IMR-90 (cell line): ENCODE data around the gene MTR.
A peak's percentile ranks its signal among the peaks of the same experiment; 100 is the strongest.

Source experiments
- BHLHE40 ChIP-seq: fragments of 150-350 bp; IDR thresholded peaks from 2 replicates; pipeline ENCODE4 v1.6.1; 2016; ENCODE audit warnings: mild to moderate bottlenecking, low read depth, low read length
- CEBPB ChIP-seq: IDR thresholded peaks from 2 replicates; pipeline ENCODE4 v1.6.1; 2012; ENCODE audit warnings: low read depth, low read length, improper control_type of control experiment
- MAZ ChIP-seq: IDR thresholded peaks from 2 replicates; pipeline ENCODE4 v1.6.1; 2012; ENCODE audit warnings: low read depth, mild to moderate bottlenecking, low read length, improper control_type of control experiment, moderate library complexity, borderline replicate concordance
- POLR2A ChIP-seq: IDR thresholded peaks from 2 replicates; pipeline ENCODE4 v1.6.1; 2012; ENCODE audit warnings: mild to moderate bottlenecking, low read depth, low read length
- SMC3 ChIP-seq: fragments of 150-350 bp; IDR thresholded peaks from 2 replicates; pipeline ENCODE4 v1.6.1; 2016; ENCODE audit warnings: low read depth, mild to moderate bottlenecking, antibody characterized with exemption, low read length, moderate library complexity
- TF ChIP-seq, protein P1 (sequence below): fragments of 150-350 bp; IDR thresholded peaks from 2 replicates; pipeline ENCODE4 v1.6.1; 2017; ENCODE audit warnings: mild to moderate bottlenecking, antibody characterized with exemption, low read length, low read depth
- TF ChIP-seq, protein P2 (sequence below): conservative IDR thresholded peaks from 2 replicates; pipeline ENCODE4 v1.5.1; 2012; ENCODE audit warnings: mild to moderate bottlenecking, low read depth, low read length, improper control_type of control experiment
- TF ChIP-seq, protein P3 (sequence below): fragments of 150-350 bp; IDR thresholded peaks from 2 replicates; pipeline ENCODE4 v1.6.1; 2016; ENCODE audit warnings: low read depth, mild to moderate bottlenecking, low read length, moderate library complexity, borderline replicate concordance

DNA sequence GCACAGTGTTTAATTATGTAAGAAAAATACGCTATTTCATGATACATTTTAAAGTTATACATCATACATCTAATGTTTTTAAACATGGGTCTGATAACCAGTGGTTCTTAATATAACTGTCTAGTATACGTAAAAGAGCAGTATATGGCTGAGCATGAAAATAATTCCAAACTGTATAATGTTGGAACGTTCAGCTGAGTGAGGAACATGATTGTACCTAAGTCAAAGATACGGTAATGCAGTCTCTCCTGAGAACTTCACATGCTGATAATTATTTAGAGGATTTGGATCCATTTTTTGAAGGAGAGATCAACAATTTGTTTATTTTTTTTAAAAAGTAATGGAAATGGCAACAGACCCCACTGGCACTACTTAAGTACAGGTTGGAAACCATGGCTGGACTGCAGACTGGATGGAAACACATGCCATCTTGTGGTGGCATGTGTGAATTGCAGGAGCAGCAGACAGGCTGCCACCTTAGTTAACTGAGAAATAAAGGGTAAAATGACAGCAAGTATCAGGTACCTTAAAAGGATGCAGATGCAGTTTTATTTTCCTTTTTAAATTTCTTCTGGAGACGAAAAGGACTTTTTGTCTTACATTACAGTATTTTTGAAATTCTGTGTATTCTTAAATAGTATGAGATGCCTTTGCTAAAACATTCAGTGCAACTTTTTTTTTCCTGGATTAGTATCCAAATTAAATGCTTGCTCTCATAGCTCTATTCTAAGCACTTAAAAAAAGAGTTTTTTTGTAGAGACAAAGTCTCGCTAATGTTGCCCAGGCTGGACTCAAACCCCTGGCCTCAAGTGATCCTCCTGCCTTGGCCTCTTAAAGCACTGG, 73.8 kb downstream of the MTR start:
- TF ChIP-seq, protein P1, sequence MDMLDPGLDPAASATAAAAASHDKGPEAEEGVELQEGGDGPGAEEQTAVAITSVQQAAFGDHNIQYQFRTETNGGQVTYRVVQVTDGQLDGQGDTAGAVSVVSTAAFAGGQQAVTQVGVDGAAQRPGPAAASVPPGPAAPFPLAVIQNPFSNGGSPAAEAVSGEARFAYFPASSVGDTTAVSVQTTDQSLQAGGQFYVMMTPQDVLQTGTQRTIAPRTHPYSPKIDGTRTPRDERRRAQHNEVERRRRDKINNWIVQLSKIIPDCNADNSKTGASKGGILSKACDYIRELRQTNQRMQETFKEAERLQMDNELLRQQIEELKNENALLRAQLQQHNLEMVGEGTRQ: no peak
- TF ChIP-seq, protein P2, sequence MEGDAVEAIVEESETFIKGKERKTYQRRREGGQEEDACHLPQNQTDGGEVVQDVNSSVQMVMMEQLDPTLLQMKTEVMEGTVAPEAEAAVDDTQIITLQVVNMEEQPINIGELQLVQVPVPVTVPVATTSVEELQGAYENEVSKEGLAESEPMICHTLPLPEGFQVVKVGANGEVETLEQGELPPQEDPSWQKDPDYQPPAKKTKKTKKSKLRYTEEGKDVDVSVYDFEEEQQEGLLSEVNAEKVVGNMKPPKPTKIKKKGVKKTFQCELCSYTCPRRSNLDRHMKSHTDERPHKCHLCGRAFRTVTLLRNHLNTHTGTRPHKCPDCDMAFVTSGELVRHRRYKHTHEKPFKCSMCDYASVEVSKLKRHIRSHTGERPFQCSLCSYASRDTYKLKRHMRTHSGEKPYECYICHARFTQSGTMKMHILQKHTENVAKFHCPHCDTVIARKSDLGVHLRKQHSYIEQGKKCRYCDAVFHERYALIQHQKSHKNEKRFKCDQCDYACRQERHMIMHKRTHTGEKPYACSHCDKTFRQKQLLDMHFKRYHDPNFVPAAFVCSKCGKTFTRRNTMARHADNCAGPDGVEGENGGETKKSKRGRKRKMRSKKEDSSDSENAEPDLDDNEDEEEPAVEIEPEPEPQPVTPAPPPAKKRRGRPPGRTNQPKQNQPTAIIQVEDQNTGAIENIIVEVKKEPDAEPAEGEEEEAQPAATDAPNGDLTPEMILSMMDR: peak; percentile 90
- TF ChIP-seq POLR2A (no peak), SMC3 (peak; percentile 79), CEBPB (no peak), MAZ (no peak), BHLHE40 (no peak)
- TF ChIP-seq, protein P3, sequence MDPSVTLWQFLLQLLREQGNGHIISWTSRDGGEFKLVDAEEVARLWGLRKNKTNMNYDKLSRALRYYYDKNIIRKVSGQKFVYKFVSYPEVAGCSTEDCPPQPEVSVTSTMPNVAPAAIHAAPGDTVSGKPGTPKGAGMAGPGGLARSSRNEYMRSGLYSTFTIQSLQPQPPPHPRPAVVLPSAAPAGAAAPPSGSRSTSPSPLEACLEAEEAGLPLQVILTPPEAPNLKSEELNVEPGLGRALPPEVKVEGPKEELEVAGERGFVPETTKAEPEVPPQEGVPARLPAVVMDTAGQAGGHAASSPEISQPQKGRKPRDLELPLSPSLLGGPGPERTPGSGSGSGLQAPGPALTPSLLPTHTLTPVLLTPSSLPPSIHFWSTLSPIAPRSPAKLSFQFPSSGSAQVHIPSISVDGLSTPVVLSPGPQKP: no peak
